Tibial nerve (tissue), 4 donors: ENCODE measurements around the gene CDH7. TPM values are rescaled to one million over a fixed set of nuclear protein-coding genes. Genes with fewer than 3 reads are reported as not detected.

Source experiments
- DNase-seq, 2 donors: peaks; one replicate each; pipeline ENCODE4 v3.0.0-alpha.2; 2019; ENCODE audit warnings: low spot score in 2 of 2
- H3K27ac ChIP-seq, 4 donors: fragments of 200-600 bp; sonication (generic) in 3 of 4; one replicate each; pipeline ENCODE4 v1.5.1; 2017 to 2019; ENCODE audit warnings: mild to moderate bottlenecking in 1 of 4
- H3K27me3 ChIP-seq, 2 donors: fragments of 200-600 bp; sonication (generic) in 1 of 2; one replicate each; pipeline versions ENCODE4 v1.5.1 to v1.6.0; 2017 to 2019
- H3K36me3 ChIP-seq, 3 donors: fragments of 200-600 bp; sonication (generic); one replicate each; pipeline ENCODE4 v1.5.1; 2018 to 2019
- H3K4me1 ChIP-seq, 4 donors: fragments of 200-600 bp; sonication (generic) in 3 of 4; one replicate each; pipeline ENCODE4 v1.5.1; 2017 to 2019
- H3K4me3 ChIP-seq, 4 donors: fragments of 200-600 bp; sonication (generic) in 3 of 4; one replicate each; pipeline ENCODE4 v1.5.1; 2017 to 2019; ENCODE audit warnings: mild to moderate bottlenecking in 1 of 4, moderate library complexity in 1 of 4
- H3K9me3 ChIP-seq, 4 donors: fragments of 200-600 bp; sonication (generic) in 3 of 4; one replicate each; pipeline ENCODE4 v1.5.1; 2017 to 2019
- CTCF ChIP-seq, 5 experiments: fragments of 200-600 bp in 3 of 5; fragments of 450-650 bp in 2 of 5; sonication (generic) in 3 of 5; IDR thresholded peaks; one replicate each; pipeline ENCODE4 v1.5.1; 2016 to 2019; ENCODE audit warnings: antibody characterized with exemption in 5 of 5, mild to moderate bottlenecking in 3 of 5, moderate library complexity in 2 of 5
- EP300 ChIP-seq, 2 donors: sonication (generic); formaldehyde crosslinking; IDR thresholded peaks; one replicate each; pipeline ENCODE4 v1.6.1; 2017; ENCODE audit warnings: antibody characterized with exemption in 2 of 2, mild to moderate bottlenecking in 1 of 2
- POLR2A ChIP-seq, 2 donors: fragments of 450-650 bp; IDR thresholded peaks; one replicate each; pipeline ENCODE4 v1.6.1; 2017; ENCODE audit warnings: antibody characterized with exemption in 2 of 2, mild to moderate bottlenecking in 2 of 2, moderate library complexity in 2 of 2
- WGBS, 2 donors: methylation state at CpG; one replicate each; pipeline ENCODE4 v1.1.5; 2018; 5-methylcytosine and 5-hydroxymethylcytosine counted together
- total RNA-seq, 4 donors: library from RNA; depleted of rRNA; stranded (reverse); fragments of >200 nt; gene quantifications; one replicate each; pipeline ENCODE4 v1.1.0, GENCODE V29; 2016

The CDH7 gene
- total RNA-seq, 4 donors from 2014 or later, result 16.5 to 27.2 (median 22.5) TPM

- Histone ChIP-seq H3K4me3 (no peak overlapping the region), H3K9me3 (no peaks in the 10 kb centered on the region), H3K4me1 (no peaks in the 10 kb centered on the region), H3K27ac (peak overlapping the region in 2 of 4 donors; percentile 22 to 54), H3K27me3 (no peaks in the 10 kb centered on the region), H3K36me3 (no peaks in the 10 kb centered on the region)
- no peak for DNase-seq
- TF ChIP-seq CTCF (IDR thresholded peaks at IDR 0.05) (no peak), EP300 (IDR thresholded peaks at IDR 0.05) (no peak)
- WGBS, 2 donors, result 50 to 59% methylated on average over 4 of the region's 4 CpGs
Measured at GRCh38 chr18:65792456-65793074, 41.8 kb downstream of the CDH7 start.

- DNase-seq, result no peak
- WGBS, 2 donors, result 55 to 67% methylated on average over 6 of the region's 6 CpGs
- H3K27me3 ChIP-seq, result no peaks in the 10 kb centered on the region
- H3K4me3 ChIP-seq, result no peak overlapping the region
- H3K36me3 ChIP-seq, result no peaks in the 10 kb centered on the region
- no peaks in the 10 kb centered on the region for H3K4me1 ChIP-seq
- H3K27ac ChIP-seq, result no peak overlapping the region
- TF ChIP-seq POLR2A (IDR thresholded peaks at IDR 0.05) (no peak), CTCF (IDR thresholded peaks at IDR 0.05) (no peak), EP300 (IDR thresholded peaks at IDR 0.05) (no peak)
- H3K9me3 ChIP-seq, result no peaks in the 10 kb centered on the region
Measured at GRCh38 chr18:65808759-65809158, 57.9 kb downstream of the CDH7 start.

GRCh38 chr18:65811307-65811706 lies 60.5 kb downstream of the CDH7 start:
- Histone ChIP-seq H3K27ac (no peak overlapping the region), H3K4me3 (no peak overlapping the region), H3K27me3 (no peaks in the 10 kb centered on the region), H3K4me1 (no peaks in the 10 kb centered on the region), H3K9me3 (no peaks in the 10 kb centered on the region), H3K36me3 (no peaks in the 10 kb centered on the region)
- TF ChIP-seq POLR2A (IDR thresholded peaks at IDR 0.05) (no peak), CTCF (IDR thresholded peaks at IDR 0.05) (no peak), EP300 (IDR thresholded peaks at IDR 0.05) (no peak)
- WGBS, 2 donors, result 74 to 79% methylated on average over 4 of the region's 4 CpGs
- DNase-seq, result no peak

GRCh38 chr18:65815506-65815905 lies 64.7 kb downstream of the CDH7 start:
- no peaks in the 10 kb centered on the region for H3K9me3 ChIP-seq

GRCh38 chr18:65817178-65817577 lies 66.4 kb downstream of the CDH7 start:
- 57 to 65% methylated on average over 4 of the region's 4 CpGs for WGBS, 2 donors
- no peak for TF ChIP-seq EP300 (IDR thresholded peaks at IDR 0.05)
- TF ChIP-seq CTCF (IDR thresholded peaks at IDR 0.05), result no peak
- TF ChIP-seq POLR2A (IDR thresholded peaks at IDR 0.05), result no peak
- no peaks in the 10 kb centered on the region for H3K36me3 ChIP-seq

More at GRCh38 chr18:65815506-65815905, 64.7 kb downstream of the CDH7 start:
- Histone ChIP-seq H3K27ac (no peak overlapping the region), H3K27me3 (no peaks in the 10 kb centered on the region), H3K4me3 (no peak overlapping the region), H3K4me1 (no peaks in the 10 kb centered on the region), H3K36me3 (no peaks in the 10 kb centered on the region)
- DNase-seq, result no peak
- TF ChIP-seq CTCF (IDR thresholded peaks at IDR 0.05), result no peak
- no peak for TF ChIP-seq POLR2A (IDR thresholded peaks at IDR 0.05)
- TF ChIP-seq EP300 (IDR thresholded peaks at IDR 0.05), result no peak
- 71 to 77% methylated on average over 2 of the region's 2 CpGs for WGBS, 2 donors

More at GRCh38 chr18:65817178-65817577, 66.4 kb downstream of the CDH7 start:
- Histone ChIP-seq H3K27me3 (no peaks in the 10 kb centered on the region), H3K9me3 (no peaks in the 10 kb centered on the region), H3K27ac (no peak overlapping the region), H3K4me3 (no peak overlapping the region), H3K4me1 (no peaks in the 10 kb centered on the region)
- no peak for DNase-seq
